ENCODE measurements around the gene CBFB. TPM values are rescaled to one million over a fixed set of nuclear protein-coding genes. Genes with fewer than 3 reads are reported as not detected.

Gene CBFB
- total and polyA plus RNA-seq, 2 of the 4 experiments (the other 2 are of a cell fraction), result 44.2 to 48.0 TPM

- Histone ChIP-seq H2BK15ac (ENCODE audit: low read depth, low read length) (no peak overlapping the region), H3K4me3 (ENCODE audit: insufficient read depth, low read depth, low read length) (no peak overlapping the region), H3K56ac (ENCODE audit: extremely low read depth, insufficient read depth, low read length) (no peak overlapping the region), H2AK5ac (ENCODE audit: low read depth, low read length) (no peak overlapping the region), H3K4ac (ENCODE audit: low read depth, low read length) (no peak overlapping the region), H4K91ac (ENCODE audit: insufficient read depth, low read depth, low read length) (no peak overlapping the region), H2AFZ (replicated peaks; ENCODE audit: low read length, poor library complexity) (no peak overlapping the region), H3K79me1 (ENCODE audit: low read depth in 1 of 2, low read length in 2 of 2) (peaks cover 26 to 61% of the 10 kb centered on the region in 2 experiments), H2BK5ac (ENCODE audit: low read depth, low read length, poor library complexity, severe bottlenecking) (no peak overlapping the region), H3K4me1 (ENCODE audit: control insufficient read depth, insufficient read depth, low read length) (peaks cover 2% of the 10 kb centered on the region; the same call in 1 of the 2 replicates), H3K9ac (ENCODE audit: low read depth, low read length) (no peak overlapping the region), H3K36me3 (ENCODE audit: control insufficient read depth, insufficient read depth, low read length) (peaks cover 14% of the 10 kb centered on the region), H4K20me1 (ENCODE audit: insufficient read depth, low read length) (peaks cover 8% of the 10 kb centered on the region), H3K27me3 (ENCODE audit: control insufficient read depth, insufficient read depth, low read length) (no peaks in the 10 kb centered on the region), H2BK20ac (ENCODE audit: low read depth, low read length) (no peak overlapping the region), H4K5ac (ENCODE audit: low read depth, low read length) (no peak overlapping the region), H3K4me2 (ENCODE audit: low read depth, low read length) (no peak overlapping the region), H3K18ac (ENCODE audit: low read depth, low read length) (no peak overlapping the region), H2AK9ac (replicated peaks; ENCODE audit: low read depth, low read length, poor library complexity) (no peak overlapping the region), H4K8ac (ENCODE audit: low read depth in 2 of 2, low read length in 2 of 2) (no peak overlapping the region), H2BK120ac (ENCODE audit: low read depth, low read length) (no peak overlapping the region), H3K9me1 (ENCODE audit: insufficient read depth, low read length) (peaks cover 10% of the 10 kb centered on the region), H3K14ac (replicated peaks; ENCODE audit: low read depth, low read length) (no peak overlapping the region), H3K23ac (ENCODE audit: low read depth, low read length) (no peak overlapping the region), H3K27ac (ENCODE audit: insufficient read depth, low read length) (no peak overlapping the region), H3K9me3 (ENCODE audit: control insufficient read depth, insufficient read depth, low read length) (no peaks in the 10 kb centered on the region)
- dilution Hi-C loops (cut with HindIII; ENCODE audit: low sequenced_read_pairs, unreplicated experiment), result no loop called here
- CTCF ChIA-PET, result no interaction called here
- DNase-seq (peak; percentile 56), ATAC-seq (ENCODE audit: low read depth) (peak; percentile 40; the same call in 1 of the 2 replicates)
- TF ChIP-seq MAFK (IDR thresholded peaks at IDR 0.05; ENCODE audit: low read depth, low read length) (no peak), MAZ (IDR thresholded peaks at IDR 0.05; ENCODE audit: borderline replicate concordance, low read depth, low read length) (no peak), CTCF (conservative IDR thresholded peaks at IDR 0.05; ENCODE audit: low read depth, low read length) (no peak), CEBPB (IDR thresholded peaks at IDR 0.05; ENCODE audit: low read depth, low read length) (no peak), RFX5 (IDR thresholded peaks at IDR 0.05; ENCODE audit: low read depth, low read length) (no peak), BHLHE40 (IDR thresholded peaks at IDR 0.05; ENCODE audit: low read depth, low read length) (no peak), ELK1 (IDR thresholded peaks at IDR 0.05; ENCODE audit: borderline replicate concordance, low read depth, low read length) (no peak), USF2 (IDR thresholded peaks at IDR 0.05; ENCODE audit: low read depth, low read length) (no peak), CHD1 (IDR thresholded peaks at IDR 0.05; ENCODE audit: low read depth, low read length) (no peak), RAD21 (IDR thresholded peaks at IDR 0.05; ENCODE audit: low read length) (no peak), SMC3 (IDR thresholded peaks at IDR 0.05; ENCODE audit: low read depth, low read length) (no peak), MXI1 (IDR thresholded peaks at IDR 0.05; ENCODE audit: borderline replicate concordance, low read depth, low read length) (no peak), FOS (IDR thresholded peaks at IDR 0.05; ENCODE audit: low read depth, low read length) (no peak), RCOR1 (IDR thresholded peaks at IDR 0.05; ENCODE audit: insufficient replicate concordance, low read length) (no peak), NFE2L2 (IDR thresholded peaks at IDR 0.05; ENCODE audit: low read depth, low read length) (no peak), POLR2A (IDR thresholded peaks at IDR 0.05; ENCODE audit: low read depth, low read length) (no peak)
- 100% methylated on average over 1 of the region's 2 CpGs; no CpG with 5 or more reads in 1 of the 2 experiments for WGBS, 2 experiments (ENCODE audit: extremely low coverage in 2 of 2, insufficient read length in 1 of 2)
- no TSS peak for BruUV-seq (replicated peaks)
- in situ Hi-C loops (cut with MboI; ENCODE audit: low sequenced_read_pairs), result no loop called here
- POLR2A ChIA-PET (ENCODE audit: unreplicated experiment), result no interaction called here
- intact Hi-C loops (cut with micrococcal nuclease), result no loop called here
These were observed 39.3 kb downstream of the CBFB start for GRCh38 chr16:67068212-67068753.

Data from IMR-90 (cell line).